RPMI7951 (cell line): ENCODE data around the gene SLA2. TPM values are rescaled to one million over a fixed set of nuclear protein-coding genes. Genes with fewer than 3 reads are reported as not detected.
"Not testable (repeated sequence)": the region's sequence is repeated elsewhere in the genome, so short reads cannot be mapped to it uniquely, and the experiment has no call there.

ENCODE experiments used
- DNase-seq: peaks from one replicate; pipeline ENCODE4 v3.0.0-alpha.2; 2012; ENCODE audit warnings: low read depth
- total RNA-seq: library from RNA; depleted of rRNA; stranded (reverse); fragments of >200 nt; shearing (Covaris generic); gene quantifications from 2 replicates; pipeline ENCODE4 v1.2.3, GENCODE V29; 2014; rRNA removed

Gene SLA2
- total RNA-seq, 1 experiment from 2014 or later: not detected

DNA sequence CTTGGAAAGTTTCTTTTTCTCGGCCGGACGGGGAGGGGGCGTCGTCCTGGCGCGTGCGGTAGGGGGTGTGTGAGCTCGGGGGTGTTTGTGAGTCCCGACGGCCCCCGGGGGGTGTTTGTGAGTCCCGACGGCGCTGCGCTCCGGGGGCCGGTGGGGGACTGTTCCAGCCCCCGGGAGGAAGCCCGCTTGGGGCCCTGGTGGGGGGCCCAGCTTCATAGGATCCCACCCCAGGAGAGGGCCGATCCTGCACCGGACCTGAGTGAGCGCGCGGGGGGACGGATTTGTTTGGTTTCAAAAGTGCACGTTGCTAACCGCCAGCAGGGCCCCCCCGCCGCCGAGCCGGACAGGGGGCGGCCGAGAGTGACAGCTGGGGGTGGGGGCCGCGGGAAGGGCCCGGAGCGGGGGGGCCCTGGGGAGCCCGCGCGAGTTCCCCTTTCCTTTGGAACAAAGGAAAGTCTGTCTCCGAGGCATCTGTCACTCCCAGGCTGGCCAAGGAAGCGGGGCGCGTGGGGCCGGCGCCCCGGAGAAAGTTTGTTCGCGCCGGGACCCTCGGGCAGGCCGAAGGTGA lies 72.1 kb downstream of the SLA2 start:
- peak; percentile 29 for DNase-seq

DNA sequence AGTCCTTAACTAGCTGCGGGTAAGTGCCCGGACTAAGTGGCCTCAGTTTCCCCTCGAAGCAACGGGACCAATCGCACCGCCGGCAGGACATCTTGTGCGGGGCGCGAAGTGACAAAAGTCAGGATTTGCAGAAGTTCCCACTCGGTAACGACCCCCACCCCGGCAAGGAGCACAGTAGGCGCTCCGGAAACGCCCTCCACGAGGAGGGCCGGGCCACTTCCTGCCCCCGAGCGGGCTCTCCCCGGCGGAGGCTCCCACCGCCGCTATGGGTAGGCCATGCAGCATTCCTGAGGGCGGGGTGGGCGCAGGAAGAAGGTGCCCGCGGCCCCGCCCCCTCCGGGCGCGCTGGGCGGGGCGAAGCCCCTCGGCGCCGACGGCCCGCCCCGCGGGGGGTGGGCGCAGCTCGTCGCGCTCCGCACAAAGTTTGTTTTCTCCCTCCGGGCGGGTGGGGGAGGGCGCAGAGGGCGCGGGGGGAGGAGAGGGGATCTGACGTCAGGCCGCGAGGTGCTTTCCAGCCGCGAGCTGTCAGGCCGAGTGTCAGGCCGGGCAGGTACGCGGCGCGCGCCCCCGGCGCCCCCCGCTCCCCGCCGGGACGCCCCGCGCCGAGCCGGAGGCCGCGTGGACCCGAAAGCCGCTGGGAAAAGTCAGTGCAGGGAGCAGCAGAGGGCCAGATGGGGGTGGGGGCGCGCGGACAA lies 72.7 kb downstream of the SLA2 start, which contains the start of gene TGIF2:
Gene TGIF2, plus strand, starts transcription at position 495 of the 695 bp plus-strand sequence. CDS start 5,178 bp downstream, outside the sequence.
- DNase-seq: peak; percentile 89

DNA sequence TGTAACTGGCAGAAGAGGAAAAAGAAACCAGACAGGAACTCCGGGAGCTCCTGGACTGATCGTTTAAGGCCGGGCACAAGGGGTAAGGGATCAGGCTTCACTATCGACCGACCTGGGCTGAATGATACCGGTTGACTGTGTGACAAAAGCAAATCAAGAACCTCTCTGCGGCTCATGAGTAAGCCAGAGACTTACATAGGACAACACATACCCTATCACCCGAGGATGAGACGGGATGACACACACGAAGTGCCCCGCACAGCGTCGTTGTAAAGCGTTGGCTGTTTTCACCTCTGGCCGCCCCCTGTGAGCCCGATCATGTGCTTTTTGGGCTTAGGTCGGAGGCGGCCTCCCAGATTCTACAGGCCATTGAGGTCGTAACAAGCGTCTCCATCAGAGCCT lies 73.3 kb downstream of the SLA2 start:
- peak; percentile 58 for DNase-seq

DNA sequence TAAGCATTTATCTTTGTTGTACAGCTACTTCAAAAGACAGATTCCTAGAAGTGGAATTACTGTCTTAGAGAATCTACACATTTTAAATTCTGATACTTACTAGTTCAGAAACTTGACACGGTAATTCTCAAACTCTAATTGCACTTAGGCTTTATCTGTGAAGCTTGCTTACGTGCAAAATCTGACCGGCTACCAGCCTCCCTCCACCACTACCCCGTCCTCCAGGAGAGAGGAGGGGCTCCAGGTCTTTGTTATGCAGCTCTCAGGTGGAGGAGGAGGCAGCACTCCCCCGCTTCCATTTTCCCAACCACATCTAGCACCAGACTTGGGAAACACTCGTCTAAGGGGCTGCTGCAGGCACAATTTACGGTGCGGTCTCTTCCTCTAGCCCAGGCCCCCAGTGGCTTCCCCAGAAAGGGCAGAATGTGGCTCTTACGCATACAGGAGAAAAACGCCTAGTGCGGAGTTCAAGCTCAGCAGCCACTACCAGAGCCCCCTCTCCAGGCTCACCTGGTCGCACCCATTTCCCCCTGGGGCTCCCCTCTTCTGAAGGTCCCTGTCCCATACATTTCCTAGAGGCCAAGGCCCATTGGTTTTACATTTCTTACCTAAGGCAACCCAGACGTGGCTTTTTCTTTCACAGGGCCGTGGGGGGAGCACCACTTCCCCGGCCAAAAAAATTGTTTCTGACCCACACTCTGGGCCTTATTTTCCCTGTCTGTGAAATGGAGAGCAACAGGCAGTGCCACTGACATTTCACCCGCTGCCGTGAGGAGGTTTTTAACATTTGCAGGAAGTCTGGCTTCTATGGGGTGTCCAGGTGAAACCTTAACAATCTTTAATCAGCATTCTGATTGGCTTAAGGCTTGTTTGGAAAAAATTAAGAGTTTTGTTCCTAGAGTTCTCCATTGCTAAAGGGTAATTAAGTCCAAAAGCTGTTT lies 74.2 kb downstream of the SLA2 start:
- DNase-seq: no peak

DNA sequence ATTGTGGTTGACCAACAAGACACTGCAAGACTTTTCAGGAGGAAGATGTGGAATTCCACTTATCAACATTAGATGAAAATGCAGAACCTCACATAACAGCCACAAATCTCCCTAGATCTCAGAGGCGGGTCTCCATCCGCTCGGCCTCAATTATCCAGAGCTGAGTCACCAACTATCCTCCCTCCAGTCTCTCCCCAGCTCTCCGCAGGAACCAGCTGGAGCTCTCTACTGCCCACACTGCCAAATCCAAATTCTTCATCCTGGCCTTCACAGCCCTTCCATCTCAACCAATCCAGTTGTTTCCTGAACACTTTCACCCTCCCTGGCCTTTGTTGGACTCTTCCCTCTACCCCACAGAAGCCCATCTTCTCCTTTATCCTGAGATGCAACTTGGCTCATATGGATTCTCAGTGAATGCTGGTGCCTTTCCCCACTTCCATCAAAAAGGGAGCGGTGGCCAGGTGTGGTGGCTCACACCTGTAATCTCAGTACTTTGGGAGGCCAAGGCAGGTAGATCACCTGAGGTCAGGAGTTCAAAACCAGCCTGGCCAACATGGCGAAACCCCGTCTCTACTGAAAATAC lies 76.1 kb downstream of the SLA2 start:
- DNase-seq: peak; percentile 87

DNA sequence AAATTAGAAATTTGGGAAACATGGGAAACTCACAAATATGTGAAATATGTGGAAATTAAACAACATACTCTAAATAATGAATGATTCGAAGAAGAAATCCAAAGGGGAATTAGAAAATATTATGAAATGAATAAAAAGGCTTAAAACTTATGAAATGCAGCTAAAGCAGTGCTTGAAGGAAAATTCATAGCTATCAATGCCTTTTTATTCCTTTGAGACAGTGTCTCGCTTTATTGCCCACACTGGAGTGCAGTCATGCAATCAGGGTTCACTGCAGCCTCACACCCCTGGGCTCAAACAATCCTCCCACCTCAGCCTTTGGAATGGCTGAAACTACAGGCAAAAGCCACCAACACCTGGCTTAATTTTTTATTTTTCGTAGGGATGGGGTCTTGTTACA lies 80.5 kb downstream of the SLA2 start:
- no peak for DNase-seq

DNA sequence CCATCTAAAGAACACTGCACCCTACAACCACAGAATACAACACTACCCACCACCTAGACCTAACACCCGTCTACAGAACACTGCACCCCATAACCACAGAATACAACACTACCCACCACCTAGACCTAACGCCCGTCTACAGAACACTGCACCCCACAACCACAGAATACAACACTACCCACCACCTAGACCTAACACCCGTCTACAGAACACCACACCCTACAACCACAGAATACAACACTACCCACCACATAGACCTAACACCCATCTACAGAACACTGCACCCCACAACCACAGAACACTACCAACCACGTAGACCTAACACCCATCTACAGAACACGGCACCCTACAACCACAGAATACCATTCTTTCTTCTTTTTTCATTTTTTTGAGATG lies 81.3 kb downstream of the SLA2 start:
- not testable (repeated sequence) for DNase-seq

DNA sequence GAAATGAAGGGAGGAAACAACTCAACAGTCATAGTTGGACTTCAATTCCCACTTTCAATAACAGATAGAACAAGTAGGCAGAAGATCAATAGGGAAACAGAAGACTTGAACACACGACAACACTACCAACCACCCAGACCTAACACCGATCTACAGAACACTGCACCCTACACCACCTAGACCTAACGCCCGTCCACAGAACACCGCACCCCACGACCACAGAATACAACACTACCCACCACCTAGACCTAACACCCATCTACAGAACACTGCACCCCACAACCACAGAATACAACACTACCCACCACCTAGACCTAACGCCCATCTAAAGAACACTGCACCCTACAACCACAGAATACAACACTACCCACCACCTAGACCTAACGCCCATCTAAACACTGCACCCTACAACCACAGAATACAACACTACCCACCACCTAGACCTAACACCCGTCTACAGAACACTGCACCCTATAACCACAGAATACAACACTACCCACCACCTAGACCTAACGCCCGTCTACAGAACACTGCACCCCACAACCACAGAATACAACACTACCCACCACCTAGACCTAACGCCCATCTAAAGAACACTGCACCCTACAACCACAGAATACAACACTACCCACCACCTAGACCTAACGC lies 81.8 kb downstream of the SLA2 start:
- DNase-seq: not testable (repeated sequence)

DNA sequence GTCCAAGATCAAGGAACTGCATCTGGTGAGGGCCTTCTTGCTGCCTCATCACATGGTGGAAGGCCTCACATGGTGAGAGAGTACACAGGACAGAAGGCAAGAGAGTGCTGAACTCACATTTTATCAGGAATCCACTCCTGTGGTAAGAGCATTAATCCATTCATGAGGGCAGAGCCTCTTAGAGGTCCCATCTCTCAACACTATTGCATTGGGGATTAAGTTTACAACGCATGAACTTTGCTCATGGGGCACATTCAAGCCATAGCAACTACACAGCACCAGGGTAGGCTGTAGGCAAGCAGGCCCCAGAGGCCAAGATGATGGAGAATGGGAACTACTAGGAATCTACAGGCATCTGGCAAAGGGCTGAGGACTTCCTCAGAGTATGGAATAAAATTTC lies 82.6 kb downstream of the SLA2 start:
- no peak for DNase-seq

DNA sequence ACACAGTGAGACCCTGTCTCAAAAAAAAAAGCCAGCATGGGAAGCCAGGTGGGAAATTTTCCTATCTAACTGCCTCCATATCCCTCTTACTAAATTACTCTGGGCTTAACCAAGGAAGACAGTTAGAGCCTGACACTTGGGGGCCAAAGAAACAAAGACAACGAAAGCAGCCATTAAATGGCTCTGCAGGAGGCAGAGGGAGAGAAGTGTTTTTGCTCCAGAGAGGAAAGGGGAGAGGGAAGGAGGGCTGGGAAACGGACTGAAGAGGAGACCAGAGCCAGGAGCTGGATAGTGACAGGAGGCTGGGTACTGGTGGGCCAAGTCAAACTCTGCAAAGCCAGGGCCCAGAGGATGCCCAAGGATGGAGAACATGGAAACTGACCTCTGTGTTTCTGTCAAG lies 83.3 kb downstream of the SLA2 start:
- no peak for DNase-seq

Other genes starting within 250 kb of the SLA2 start
- gene MYL9, start 104.7 kb downstream of the SLA2 start, total RNA-seq: 17.4 and 20.3 TPM in 2 replicates
- 14.6 and 18.3 TPM in 2 replicates for gene TGIF2, start 72.6 kb downstream of the SLA2 start, total RNA-seq
- 227 and 343 TPM in 2 replicates for gene RAB5IF, start 40.4 kb downstream of the SLA2 start, total RNA-seq
- 46.2 and 52.3 TPM in 2 replicates for gene NDRG3, start 99.9 kb upstream of the SLA2 start, total RNA-seq
- 68.0 and 72.6 TPM in 2 replicates for gene DSN1, start 127.6 kb upstream of the SLA2 start, total RNA-seq
- gene TLDC2, start 229.9 kb upstream of the SLA2 start, total RNA-seq: 0.39 TPM in 1 of 2 replicates, not detected in the other